GM18909 (cell line): ENCODE results near the gene SNAP47.

Experiments
- ATAC-seq: cut with Tn5 transposase; IDR thresholded peaks from one replicate; pipeline ENCODE4 v1.9.1; 2021; ENCODE audit warnings: mild to moderate bottlenecking; ENCODE audit not compliant: unreplicated experiment, poor library complexity

The SNAP47 gene

GRCh38 chr1:227793948-227794816, 58.9 kb downstream of the SNAP47 start:
- no peak for ATAC-seq

- no peak for ATAC-seq
These were observed 59.6 kb downstream of the SNAP47 start for GRCh38 chr1:227794817-227795192.

GRCh38 chr1:227795732-227796131, 60.5 kb downstream of the SNAP47 start:
- ATAC-seq: no peak

- ATAC-seq: no peak
These were observed 61.2 kb downstream of the SNAP47 start for GRCh38 chr1:227796359-227796915.

GRCh38 chr1:227797144-227797543, 61.9 kb downstream of the SNAP47 start:
- no peak for ATAC-seq

GRCh38 chr1:227797625-227798024, 62.4 kb downstream of the SNAP47 start:
- ATAC-seq: no peak

GRCh38 chr1:227798078-227798802, 63.0 kb downstream of the SNAP47 start:
- ATAC-seq: no peak

- ATAC-seq: no peak
These were observed 64.5 kb downstream of the SNAP47 start for GRCh38 chr1:227799756-227800155.

GRCh38 chr1:227803933-227804332, 68.7 kb downstream of the SNAP47 start:
- no peak for ATAC-seq

- ATAC-seq: no peak
These were observed 70.5 kb downstream of the SNAP47 start for GRCh38 chr1:227805606-227806197.

- no peak for ATAC-seq
These were observed 73.3 kb downstream of the SNAP47 start for GRCh38 chr1:227808566-227808965.

- no peak for ATAC-seq
These were observed 73.8 kb downstream of the SNAP47 start for GRCh38 chr1:227809026-227809425.

GRCh38 chr1:227813962-227814361, 78.7 kb downstream of the SNAP47 start:
- ATAC-seq: no peak

GRCh38 chr1:227815468-227816409, 80.5 kb downstream of the SNAP47 start, which contains the start of gene PRSS38:
Gene PRSS38 (plus strand): TSS chr1:227815675. CDS start chr1:227815717, 42 bp downstream.
- ATAC-seq: no peak

- ATAC-seq: no peak
These were observed 81.7 kb downstream of the SNAP47 start for GRCh38 chr1:227816750-227817446.

- no peak for ATAC-seq
These were observed 88.3 kb downstream of the SNAP47 start for GRCh38 chr1:227823537-227823936.

GRCh38 chr1:227824204-227824603, 89.0 kb downstream of the SNAP47 start:
- ATAC-seq: no peak

- ATAC-seq: no peak
These were observed 93.6 kb downstream of the SNAP47 start for GRCh38 chr1:227828786-227829185.
